Stimulated activated CD4-positive, alpha-beta T cell treated with anti-CD3 and anti-CD28 coated beads, Interleukin-2, amount 100 ng/mL, for 48 hours (primary cell): ENCODE measurements around the gene UHRF1.
"Not testable (repeated sequence)": the region's sequence is repeated elsewhere in the genome, so short reads cannot be mapped to it uniquely, and the experiment has no call there.

Experiments used
- DNase-seq, 2 donors: peaks; one replicate each; pipeline ENCODE4 v3.0.0-alpha.2; 2020

Gene UHRF1

DNA sequence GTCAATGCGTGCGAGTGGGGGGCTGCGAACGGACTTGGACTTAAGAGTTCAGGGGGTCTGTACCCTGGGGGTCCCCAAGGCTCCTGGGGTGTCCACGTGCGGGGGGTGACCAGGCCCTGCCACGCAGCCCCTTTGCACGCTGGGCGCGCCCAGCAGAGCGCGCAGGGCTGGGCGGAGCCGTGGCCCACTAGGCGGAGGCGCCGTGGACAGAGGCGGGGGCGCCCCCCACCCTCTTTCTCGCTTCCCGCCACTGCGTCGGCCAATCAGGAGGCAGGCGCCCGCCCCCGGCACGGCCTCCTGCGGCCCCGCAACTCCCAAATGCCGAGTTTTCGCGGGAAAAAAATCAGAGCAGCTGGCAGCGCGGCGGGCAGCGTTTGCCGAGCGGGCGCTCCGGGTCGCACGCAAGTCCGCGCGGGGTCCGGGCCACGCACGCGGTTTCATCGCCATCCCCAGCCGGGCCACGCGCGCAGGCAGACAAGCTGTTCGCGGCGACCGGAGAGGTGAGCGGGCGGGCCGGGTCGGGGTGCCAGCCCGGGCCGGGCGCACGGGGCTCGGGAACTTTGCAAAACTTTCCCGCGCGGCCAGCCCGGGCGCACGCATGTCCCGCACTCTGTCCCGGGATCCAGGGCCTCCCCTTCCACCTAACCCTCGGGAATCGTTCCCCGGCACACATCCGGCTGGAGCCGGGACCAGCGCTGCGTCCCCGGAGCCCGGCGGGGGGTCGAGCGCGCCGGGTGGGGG lies at the start of gene UHRF1:
Gene UHRF1, plus strand, starts transcription at position 346 of the 741 bp plus-strand sequence. CDS start 1,385 bp downstream, outside the sequence.
- peak; percentile 73 for DNase-seq

DNA sequence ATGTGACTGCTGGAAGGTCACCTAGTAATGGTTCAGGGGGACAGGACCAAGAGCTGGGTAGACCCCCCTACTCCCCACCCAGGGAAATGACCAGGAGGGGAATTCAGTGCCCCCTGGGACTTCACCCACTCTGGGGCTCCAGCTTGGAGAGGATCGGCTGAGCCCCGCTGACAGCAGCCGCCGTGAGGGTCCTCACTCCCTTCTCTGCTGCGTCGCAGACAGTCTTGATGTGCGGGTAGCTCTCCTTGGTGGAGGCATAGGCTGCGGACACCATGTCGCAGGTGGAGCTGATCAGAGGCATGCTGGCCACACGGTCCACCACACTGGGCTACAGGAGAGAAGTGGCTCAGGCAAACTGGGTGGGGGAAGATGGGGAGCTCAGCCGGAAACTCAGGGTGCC lies 49.6 kb upstream of the UHRF1 start:
- DNase-seq: no peak

DNA sequence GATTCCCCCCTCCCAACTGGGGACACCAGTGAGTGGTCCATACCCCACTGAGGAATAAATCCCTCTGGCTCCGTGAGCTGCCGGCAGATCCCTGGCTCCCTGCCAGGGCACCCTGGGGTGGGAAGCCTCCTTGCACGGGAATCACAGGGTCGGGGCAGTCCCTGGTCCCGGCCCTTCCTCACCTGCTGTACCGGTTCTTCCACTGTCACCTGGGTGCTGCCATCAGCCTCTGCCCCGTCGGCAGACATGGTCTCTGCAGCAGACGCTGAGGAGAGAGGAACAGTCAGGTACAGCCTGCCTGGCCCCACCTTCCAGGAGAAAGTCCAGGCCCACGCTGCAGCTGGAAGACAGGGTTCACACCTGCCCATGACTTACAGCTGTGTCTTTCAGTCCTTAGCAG lies 48.2 kb upstream of the UHRF1 start:
- DNase-seq: no peak

DNA sequence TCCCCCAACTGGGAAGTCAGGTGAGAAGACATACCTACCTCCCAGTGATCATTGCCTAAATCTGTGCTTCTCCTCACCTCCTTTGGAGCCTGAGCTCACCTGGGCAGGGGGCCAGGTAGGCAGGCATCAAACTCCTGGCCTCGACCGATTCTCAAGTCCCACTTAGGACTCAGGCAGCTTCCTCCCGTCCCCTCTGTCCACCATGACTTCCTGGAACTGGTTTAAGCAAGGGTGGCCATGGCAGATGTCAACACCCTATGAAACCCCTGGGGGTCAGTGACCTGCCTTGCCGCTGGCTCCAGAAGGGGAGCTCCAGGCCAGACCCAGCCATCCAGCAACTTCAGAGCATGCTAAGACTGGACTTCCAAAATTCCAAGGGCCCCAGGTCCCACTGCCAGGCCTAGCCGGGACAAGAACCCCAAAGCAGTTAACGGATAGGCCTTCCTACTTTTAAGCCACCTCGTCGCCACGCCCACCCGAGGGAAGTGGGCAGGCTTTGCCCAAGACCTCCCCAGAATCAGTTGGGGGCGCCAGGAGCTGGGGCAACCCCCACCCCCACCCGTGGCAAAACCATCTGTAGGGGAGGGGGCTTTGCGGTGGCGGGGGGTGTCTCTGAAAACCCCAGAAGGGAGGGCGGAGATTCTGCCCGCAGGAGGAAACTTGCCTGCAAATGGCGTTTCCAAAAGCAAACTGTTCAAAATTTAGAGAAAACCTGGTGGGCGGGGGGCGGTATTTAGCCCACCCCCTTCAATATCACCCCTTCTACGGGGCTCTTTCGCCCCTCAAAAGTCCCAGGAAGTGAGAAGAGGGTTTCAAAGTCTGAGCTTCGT lies 42.5 kb upstream of the UHRF1 start:
- DNase-seq: peak; percentile 23 to 37

DNA sequence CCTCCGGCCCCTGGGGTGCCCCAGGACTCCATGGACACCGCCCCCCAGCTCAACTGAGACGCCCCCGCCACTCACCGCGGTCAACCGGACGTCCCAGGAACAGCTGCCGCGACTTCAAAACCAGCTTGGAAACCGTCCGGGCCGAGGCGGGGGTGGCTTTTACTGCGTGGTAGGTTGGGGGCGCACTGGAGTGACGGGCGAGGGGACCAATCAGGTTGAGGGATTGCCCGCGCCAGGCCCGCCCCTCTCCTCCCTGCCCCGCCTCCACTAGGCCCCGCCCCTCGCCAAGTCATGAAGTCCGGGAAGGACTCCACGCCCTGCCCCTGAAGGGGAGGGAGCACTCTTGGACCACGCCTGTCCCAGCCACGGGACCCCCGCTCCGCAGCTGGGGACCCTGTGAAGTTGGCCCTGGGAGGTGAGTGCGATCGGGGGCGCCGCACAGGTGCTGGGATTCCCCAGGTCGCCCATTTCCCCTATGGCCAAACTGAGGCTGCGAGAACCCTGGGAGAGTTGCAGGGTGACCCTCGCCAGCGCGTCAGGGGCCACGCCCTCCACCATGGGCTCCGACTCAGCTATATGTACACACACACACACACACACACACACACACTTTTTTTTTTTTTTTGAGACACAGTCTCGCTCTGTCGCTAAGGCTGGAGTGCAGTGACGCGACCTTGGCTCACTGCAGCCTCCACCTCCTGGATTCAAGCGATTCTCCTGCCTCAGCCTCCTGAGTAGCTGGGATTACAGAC lies 41.6 kb upstream of the UHRF1 start, which contains the start of gene PLIN3:
Gene PLIN3, minus strand, starts transcription at position 134 of the 752 bp plus-strand sequence. CDS start 6,273 bp downstream, outside the sequence.
- DNase-seq: peak; percentile 96 to 98

DNA sequence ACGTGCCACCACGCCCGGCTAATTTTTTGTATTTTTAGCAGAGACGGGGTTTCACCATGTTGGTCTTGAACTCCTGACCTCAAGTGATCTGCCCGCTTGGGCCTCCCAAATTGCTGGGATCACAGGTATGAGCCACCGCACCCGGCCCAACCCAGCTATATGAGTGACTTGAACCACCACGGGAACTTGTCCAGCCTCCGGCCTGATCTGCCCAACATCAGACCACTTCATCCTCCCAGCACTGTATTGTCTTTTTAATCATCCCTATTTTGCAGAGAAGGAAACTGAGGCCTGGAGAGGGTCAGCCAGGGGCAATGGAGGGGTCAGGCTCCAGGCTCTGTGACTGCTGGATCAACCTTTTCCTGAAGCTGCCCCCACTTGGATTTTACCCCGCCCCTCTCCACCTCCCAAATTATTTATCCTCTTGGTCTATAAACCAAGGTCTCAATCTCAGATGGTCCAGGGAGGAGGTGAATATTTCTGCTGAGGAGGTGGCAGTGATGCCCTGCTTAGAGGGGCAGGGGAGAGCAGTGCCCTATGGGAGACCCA lies 40.9 kb upstream of the UHRF1 start:
- no peak for DNase-seq

DNA sequence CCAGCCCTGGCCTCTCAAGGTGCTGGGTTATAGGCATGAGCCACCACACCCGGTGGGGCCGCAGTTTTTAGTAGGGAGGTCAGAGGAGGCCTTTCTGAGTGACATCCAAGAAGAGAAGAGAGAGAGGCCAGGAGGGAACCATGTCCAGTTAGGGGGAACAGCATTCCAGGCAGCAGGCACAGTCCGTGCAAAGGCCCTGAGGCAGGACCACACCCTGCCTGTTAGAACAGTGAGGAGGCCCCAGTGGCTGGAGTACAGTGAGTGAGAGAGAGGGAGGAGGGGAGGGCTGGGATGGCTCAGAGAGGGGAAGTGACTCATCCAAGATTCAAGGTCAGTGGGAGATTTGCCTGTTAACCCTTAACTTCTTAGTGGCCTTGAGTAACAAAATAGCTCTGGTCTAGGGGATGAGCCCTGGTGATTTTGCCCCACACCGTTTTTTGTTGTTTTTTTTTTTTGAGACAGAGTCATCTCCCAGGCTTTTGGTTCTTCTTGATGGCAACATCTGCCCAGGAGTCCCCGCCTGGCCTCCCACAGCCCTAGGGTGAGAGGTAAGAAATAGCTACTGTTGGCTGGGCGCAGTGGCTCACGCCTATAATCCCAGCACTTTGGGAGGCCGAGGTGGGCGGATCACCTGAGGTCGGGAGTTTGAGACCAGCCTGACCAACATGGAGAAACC lies 39.1 kb upstream of the UHRF1 start:
- DNase-seq: peak in 1 of 2 donors; percentile 16

DNA sequence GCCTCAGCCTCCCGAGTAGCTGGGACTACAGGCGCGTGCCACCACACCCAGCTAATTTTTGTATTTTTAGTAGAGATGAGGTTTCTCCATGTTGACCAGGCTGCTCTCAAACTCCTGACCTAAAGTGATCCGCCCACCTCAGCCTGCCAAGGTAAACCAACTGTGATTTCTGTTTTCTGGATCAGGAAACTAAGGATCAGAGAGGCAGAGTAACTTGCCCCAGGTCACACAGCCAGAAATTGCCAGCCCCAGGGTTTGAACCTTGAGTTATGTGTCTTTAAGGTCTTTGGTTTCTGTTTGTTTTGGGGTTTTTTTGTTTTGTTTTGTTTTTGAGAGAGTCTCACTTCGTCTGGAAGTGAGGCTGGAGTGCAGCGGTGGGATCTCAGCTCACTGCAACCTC lies 37.6 kb upstream of the UHRF1 start:
- no peak for DNase-seq

DNA sequence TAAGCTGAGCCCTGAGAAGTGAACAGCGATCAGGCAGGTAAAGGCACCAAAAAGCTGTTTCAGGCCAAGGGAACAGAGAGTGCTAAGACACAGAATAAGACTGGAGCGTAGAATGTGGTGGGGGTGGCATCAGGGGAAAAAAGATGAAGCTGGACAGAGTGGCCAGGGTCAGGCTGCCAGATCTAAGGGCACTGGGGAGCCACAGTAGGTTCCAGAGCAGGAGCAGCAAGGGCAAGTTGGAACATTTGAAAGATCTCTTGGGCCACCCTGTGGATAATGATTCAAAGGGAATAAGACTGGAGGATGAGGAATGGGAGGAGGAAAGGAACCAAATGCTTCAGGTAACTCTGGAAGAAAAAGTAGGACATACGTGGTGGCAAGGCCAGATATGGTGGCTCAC lies 35.4 kb upstream of the UHRF1 start:
- DNase-seq: no peak

DNA sequence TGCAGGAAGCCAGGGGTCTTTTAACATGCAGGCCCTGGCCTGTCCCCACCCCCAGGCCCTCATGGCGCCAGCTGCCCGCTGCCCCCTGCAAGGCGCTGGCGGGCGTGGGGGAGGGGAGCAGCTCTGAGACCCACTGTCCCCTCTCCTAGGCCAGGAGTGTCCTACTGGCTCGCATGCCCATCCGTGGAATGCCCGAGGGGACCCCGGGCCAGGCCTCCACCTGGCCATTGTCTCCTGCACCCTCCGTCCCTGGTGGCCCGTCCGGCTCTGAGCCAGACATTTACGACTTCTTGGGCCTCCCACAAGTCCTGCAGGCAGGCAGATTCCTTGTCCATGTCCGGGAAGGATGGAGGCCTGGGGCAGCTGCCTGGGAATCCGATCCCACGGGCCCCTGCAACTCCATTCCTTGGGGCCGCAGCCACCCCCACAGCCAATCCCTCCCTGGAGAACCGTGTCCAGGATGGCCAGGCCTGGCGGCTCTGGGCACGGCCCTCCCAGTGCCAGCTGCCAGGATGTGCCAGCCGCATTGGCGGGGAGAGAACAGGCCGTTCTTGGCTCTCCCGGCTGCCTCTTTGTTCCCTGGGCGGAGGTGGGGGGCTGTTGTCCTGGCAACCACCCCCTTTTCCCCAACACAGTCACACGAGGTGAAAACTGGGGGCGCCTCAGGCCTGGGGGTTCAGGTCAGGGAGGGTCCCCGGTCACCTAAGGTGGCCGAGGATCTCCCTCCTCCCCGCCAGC lies 31.4 kb upstream of the UHRF1 start:
- no peak for DNase-seq

DNA sequence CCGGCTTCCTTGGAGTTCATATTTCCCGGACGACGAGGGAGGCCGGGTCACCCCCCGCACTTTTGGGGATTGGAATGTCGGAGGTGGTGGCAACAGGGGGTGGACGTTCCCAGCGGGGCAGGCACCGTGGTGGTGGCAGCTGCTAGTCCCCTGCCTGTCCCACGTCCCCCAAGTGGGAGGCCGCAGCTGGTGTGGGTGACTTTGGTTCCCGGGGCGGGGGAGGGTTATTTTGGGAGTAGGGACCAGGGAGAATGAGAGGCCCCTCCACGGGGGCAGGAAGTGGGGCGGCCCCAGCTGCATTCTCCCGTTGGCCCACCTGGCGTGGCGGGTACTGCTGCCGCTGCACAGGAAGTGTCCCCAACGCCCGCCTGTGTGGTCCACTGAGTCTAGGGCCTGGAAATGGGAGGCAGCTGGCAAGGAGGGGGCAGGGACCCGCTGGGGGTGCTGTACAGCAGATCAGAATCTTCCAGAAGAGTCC lies 30.8 kb upstream of the UHRF1 start:
- no peak for DNase-seq

DNA sequence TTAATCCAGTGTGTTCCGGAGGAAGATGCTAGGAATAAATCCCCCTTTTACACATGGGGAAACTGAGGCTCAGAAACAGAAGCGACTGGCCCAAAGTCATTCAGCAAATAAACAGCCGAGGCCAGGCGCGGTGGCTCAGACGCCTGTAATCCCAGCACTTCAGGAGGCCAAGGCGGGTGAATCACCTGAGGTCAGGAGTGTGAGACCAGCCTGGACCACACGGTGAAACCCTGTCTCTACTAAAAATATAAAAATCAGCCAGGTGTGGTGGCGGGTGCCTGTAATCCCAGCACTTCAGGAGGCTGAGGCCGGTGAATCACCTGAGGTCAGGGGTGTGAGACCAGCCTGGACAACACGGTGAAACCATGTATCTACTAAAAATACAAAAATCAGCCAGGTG lies 30.3 kb upstream of the UHRF1 start:
- no peak for DNase-seq

DNA sequence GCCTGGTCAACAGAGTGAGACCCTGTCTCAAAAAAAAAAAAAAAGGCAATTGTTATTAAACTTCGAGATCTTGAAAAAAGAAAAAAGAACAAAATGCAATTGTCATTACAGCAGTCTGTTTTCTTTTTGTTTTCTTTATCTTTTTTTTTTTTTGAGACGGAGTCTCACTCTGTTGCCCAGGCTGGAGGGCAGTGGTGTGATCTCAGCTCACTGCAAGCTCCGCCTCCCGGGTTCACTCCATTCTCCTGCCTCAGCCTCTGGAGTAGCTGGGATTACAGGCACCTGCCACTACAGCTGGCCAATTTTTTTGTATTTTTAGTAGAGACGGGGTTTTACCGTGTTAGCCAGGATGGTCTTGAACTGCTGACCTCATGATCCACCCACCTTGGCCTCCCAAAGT lies 26.4 kb upstream of the UHRF1 start:
- not testable (repeated sequence) for DNase-seq

DNA sequence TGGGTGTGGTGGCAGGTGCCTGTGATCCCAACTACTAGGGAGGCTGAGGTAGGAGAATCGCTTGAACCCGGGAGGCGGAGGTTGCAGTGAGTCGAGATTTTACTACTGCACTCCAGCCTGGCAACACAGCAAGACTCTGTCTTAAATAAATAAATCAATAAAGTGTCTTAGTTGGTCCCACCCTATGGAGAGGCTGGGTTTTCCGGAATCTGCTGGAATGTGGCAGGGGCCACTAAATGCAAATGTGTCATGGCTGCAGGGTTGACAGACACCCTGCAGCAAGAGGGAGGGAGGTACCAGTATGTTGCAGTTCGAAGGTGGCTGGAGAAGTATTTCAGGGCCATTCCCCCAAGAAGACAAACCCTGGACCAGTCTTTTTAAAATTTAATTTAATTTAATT lies 24.3 kb upstream of the UHRF1 start:
- DNase-seq: not testable (repeated sequence)

DNA sequence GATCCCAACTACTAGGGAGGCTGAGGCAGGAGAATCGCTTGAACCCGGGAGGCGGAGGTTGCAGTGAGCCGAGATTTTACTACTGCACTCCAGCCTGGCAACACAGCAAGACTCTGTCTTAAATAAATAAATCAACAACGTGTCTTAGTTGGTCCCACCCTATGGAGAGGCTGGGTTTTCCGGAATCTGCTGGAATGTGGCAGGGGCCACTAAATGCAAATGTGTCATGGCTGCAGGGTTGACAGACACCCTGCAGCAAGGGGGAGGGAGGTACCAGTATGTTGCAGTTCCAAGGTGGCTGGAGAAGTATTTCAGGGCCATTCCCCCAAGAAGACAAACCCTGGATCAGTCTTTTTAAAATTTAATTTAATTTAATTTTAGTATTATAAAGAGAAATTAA lies 21.5 kb upstream of the UHRF1 start:
- not testable (repeated sequence) for DNase-seq

DNA sequence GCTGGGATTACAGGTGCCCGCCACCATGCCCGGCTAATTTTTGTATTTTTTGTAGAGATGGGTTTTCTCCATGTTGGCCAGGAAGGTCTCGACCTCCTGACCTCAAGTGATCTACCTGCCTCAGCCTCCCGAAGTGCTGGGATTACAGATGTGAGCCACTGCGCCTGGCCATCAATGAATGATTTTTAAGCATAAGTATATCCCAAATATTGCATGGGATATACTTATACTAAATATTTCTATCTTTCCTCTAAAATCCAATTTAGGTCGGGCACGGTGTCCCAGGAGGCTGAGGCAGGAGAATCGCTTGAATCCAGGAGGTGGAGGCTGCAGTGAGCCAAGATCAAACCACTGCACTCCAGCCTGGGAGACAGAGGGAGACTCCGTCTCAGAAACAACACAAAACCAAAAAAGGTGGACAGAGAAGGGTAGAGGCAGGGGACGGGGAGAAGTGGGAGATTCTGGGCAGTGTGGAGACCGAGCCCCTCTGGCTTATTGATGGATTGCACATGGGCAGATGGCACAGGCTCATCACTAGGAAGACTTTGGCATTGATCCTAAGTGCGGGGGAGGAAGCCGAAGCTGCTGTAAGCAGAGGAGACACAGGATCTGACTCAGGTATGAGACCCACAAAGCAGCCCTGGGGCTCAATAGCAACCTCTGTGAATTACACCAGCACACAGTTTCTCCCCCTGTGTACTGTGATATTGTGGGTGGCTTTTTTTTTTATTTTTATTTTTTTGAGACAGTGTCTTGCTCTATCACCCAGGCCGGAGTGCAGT lies 20.1 kb upstream of the UHRF1 start:
- no peak for DNase-seq

DNA sequence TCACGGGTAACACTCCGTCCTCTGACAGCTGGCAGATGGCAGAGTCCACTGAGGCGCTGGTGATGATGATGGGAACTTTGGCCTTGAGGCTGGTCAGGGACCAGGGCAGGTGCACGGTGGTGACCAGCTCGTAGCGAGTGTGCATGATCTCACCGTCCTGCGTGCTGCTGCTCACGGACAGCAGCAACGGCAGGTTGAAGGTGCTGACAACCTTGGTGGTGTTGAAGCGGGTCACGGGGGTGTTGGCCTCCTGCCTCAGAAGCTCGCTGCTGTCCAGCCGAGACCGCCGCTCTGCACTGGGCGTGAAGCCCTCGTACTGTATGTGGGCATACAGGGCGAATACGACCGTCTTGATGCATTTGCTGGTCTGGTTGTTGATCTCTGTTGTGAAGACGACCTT lies 18.2 kb upstream of the UHRF1 start:
- no peak for DNase-seq

DNA sequence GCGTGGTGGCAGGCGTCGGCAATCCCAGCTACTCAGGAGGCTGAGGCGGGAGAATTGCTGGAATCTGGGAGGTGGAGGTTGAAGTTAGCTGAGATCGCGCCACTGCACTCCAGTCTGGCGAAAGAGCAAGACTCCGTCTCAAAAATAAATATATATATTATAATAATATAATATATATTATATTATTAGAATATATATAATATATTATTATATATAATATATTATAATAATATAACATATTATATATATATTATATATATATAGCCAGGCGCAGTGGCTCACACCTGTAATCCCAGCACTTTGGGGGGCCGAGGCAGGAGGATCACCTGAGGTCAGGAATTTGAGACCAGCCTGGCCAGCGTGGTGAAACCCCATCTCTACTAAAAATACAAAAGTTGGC lies 16.3 kb upstream of the UHRF1 start:
- not testable (repeated sequence) for DNase-seq

DNA sequence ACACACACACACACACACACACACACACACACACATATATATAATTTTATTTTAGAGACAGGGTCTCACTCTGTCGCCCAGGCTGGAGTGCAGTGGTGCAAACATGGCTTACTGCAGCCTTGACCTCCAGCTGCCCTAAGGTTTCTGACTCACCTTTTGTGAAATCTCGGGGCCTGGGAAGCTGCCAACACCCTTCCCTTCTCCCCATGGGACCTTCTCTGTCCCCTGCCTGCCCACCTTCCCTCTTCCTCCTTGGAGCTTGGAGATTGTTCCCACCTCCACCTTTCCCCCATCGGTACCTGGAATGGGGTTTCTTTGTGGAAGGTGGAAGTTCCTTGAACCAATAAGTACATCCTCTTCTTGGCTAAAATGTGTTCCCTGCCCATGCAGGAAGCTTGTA lies 12.9 kb upstream of the UHRF1 start:
- DNase-seq: no peak

DNA sequence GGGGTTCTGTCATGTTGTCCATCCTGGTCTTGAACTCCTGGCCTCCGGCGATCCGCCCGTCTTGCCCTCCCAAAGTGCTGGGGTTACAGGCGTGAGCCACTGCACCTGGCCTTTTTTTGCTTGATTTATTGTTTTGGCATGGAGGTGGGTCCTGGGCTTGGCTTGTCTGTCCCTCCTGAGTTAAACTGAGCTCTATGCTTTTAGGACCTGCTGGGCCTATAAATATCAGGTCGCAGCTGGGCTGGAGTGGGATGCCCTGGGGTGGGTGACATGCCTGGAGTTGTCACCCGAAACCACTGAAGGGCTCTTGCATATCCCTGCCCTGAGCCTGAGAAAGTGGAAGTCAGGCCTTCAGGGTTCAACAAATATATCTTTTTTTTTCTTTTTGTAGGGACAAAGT lies 12.2 kb upstream of the UHRF1 start:
- DNase-seq: no peak

DNA sequence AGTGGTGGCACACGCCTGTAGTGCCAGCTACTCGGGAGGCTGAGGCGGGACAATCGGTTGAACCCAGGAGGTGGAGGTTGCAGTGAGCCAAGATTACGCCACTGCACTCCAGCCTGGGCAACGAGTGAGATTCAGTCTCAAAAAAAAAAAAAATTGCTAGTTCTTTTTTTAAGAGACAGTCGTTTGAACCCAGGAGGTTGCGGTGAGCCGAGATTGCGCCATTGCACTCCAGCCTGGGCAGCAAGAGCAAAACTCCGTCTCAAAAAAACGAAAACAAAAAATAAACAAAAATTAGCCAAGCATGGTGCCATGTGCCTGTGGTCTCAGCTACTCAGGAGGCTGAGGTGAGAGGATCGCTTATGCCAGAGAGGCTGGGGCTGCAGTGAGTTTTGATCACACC lies 8.4 kb upstream of the UHRF1 start:
- DNase-seq: not testable (repeated sequence)
